ENCODE measurements around the gene LFNG.

The LFNG gene, protein sequence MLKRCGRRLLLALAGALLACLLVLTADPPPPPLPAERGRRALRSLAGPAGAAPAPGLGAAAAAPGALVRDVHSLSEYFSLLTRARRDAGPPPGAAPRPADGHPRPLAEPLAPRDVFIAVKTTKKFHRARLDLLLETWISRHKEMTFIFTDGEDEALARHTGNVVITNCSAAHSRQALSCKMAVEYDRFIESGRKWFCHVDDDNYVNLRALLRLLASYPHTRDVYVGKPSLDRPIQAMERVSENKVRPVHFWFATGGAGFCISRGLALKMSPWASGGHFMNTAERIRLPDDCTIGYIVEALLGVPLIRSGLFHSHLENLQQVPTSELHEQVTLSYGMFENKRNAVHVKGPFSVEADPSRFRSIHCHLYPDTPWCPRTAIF

DNA sequence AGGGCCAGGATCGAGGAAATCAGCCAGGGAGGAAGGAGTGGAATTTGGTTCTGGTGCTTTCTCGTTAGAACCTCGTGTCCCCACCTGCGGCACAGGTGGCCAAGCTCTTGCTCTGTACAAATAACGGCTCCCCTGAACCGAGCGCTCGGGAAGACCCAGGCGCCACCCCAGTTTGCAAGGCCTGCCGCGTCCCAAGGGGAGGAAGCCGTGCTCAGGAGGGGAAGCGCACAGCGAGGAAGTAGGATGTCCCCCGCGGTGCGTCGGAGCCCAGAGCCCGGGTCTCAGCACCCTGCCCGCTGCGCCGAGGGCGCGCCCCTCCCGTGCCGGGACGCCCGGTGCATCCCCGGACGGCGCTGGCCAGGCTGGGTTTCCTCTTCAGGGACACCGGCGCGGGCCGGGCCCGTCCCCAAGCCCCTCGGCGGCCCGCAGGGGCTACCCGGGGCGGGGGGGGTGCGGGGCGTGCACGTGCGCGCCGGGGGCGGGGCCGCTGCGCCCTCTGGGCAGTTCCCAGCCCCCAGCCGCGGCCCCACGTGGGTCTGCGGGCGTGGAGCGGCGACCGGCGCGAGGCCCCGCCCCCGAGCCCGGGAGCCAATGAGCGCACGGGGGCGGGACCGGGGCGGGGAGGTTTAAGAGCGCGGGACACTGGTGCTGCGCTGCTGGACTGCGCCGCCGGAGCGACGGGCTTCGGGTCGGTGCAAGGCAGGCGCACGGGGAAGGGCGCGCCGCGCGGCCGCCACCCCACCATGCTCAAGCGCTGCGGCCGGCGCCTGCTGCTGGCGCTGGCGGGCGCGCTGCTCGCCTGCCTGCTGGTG lies at the start of gene LFNG:
LFNG (plus strand) TSS at position 656 of the 812 bp plus-strand sequence; CDS start at position 744, 88 bp downstream.
- DNase-seq (ENCODE audit: low spot score): peak; percentile 87

DNA sequence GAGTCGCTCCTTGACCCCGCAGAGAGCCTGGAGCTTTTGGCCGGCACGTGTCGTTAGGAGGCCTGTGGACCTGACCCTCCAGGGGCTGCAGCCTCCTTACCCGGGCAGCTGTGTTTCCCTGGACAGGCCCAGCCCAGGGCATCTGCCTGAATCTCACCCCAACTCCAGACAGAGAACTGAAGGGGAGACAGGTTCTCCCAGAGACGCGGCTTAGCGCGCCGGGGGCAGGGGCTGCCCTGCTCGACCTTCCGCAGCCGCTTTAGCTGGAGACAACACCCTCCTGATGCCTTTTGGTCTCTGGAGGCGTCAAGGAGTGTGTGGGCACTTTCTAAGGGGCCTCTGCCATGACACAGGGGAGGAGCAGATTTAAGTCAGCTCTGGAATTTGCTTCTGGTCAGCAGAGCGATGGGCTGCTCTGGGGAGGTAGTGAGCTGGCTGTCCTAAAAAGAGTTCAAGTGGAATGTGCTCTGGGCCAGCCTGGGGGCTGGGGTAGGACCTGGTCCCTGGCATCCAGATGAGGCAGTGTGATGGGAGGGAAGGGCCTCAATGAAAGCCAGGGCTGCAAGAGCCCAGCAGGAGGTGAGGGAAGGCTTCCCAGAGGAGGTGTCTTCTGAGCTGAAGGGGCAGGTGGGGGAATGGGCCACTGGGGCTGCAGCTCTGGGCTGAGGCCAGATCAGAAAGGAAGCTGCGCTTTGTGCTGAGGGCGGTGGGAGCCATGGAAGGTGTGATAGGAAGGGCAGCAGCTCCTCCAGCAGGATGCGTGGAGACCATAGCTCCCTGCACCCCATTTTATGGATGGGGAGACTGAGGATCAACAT lies 49.2 kb upstream of the LFNG start:
- DNase-seq (ENCODE audit: low spot score): no peak

DNA sequence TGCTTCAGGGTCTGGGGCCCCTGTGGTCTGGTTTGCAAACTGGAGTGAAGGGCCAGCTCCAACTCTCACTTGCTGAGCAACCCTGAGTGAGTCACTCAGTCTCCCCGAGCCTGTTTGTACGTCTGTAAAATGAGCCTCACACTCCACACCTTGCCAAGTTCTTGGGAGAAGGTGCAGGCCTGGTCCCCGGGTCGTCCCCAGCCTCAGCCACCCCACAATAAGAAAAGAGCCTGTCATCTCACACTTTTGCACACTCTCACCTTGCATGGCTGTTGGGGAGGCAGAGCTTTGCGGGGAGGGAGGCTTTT lies 48.6 kb upstream of the LFNG start:
- no peak for DNase-seq (ENCODE audit: low spot score)

DNA sequence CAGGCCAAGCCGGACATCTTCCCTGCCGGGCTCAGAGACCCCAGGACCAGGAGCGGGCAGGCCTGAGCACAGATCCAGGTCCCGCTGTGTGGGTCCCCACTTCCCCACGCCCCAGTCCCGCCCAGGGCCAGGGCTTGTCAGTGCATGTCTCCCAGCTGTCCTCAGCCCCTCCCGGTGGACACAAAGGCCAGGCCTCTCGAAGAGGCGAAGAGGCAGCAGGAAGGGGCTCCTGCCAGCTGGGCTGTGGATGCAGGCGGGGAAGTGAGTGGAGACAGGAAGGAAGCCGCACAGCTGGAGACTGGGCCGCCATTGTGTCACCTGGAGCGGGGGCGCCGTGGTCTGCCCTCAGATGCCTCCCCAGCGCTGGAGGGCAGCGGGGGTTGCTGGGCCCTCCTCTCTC lies 48.2 kb upstream of the LFNG start:
- DNase-seq (ENCODE audit: low spot score): no peak

DNA sequence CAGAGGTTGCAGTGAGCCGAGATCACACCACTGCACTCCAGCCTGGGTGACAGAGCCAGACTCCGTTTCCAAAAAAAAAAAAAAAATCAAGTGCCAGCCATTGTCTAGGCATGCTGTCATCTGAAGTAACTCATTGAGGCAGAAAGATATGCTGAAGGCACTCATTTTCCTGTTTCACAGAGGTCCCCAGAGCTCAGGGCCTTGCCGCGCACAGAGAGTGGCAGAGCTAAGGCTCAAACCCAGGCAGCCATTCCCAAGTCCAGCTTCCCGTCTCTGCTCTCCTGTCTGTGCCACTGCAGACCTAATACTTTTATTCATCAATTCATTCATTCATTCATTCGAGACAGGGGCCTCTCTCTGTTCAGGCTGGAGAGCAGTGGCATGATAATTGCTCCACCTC lies 46.8 kb upstream of the LFNG start:
- no peak for DNase-seq (ENCODE audit: low spot score)

DNA sequence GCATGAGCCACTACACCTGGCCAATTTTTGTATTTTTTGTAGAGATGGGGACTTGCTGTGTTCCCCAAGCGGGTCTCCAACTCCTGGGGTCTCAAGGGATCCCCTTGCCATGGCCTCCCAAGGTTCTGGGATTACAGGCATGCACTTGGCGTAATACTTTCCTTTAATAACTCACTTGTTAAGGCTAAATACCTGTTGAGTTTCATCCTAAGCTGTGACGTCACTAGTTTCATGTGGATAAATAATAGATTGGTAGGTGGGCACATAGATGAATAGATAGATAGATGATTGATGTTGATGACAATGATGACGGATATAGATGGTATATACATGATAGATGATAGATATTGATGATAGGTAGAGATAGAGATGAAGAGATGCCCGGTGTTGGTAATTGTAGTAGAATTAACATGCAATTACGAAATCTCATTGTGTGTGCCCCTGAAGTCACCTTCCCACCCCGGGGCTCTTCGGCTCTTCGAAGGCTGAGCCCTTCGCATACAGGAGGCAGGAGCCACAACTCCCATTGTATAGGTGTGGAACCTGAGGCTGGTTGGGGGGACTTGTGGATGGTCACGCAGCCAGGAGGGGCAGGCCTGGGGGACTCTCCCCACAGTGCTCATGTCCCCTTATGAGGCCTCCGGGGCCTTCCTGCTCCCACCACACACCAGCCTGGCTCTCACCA lies 45.9 kb upstream of the LFNG start:
- no peak for DNase-seq (ENCODE audit: low spot score)

DNA sequence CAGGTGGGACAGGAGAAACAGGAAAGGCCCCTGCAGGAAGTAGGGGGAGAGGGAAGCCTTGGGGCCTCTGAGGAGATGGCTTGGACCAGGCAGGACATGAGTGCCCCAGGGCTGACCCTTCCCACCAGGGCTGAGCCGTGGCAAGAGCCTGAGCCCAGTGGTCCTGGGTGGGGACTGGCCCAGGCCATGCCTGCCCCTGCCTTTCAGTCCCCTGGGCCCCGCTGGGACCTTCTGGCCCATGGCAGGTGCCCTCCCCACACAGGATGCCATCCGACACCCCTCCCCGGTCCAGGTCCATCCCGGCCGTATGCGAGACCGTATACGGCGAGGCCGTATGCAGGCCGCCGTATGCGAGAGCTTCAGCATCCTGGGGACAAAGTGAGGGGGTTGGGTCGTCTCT lies 45.4 kb upstream of the LFNG start:
- DNase-seq (ENCODE audit: low spot score): no peak

DNA sequence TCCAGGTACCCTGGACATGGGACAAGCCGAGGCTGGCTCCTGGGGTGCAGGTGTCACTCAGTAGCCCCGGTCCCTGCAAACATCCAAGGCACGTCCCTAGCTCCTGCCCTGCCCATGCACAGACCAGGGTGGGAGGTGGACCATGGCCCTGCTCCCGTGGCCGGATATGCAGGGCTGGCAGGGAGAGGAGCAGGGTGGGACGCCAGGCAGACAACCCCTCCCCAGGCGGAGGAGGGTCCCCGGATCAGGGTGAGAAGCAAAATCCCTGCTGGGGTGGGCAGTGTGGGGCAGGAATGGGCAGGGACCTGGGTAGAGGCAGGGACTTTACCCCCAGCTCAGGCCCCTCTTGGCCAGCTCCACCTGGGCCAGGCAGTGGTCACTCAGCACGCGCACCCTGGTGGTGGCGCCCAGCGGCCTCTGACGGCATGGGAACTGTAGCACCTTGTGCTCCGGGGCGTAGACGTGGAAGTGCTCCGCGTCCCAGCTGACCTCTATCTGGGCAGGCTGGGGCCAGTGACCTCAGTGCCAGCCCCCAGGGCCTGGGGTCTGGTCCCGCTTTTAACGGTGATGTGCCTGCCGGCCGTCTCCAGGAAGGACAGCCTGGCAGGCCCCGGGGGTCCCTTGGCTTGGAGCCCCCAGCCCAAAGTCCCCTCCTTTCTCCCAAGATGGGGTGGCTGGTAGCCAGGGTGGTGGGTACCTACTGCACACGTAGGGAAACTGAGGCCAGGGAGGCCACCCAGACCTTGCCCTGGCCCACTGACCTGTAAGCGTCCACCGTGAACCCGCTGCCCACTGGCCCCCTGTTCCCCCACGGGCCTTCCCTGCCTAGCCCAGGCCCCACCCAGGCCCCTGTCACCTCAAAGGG lies 44.5 kb upstream of the LFNG start:
- no peak for DNase-seq (ENCODE audit: low spot score)

DNA sequence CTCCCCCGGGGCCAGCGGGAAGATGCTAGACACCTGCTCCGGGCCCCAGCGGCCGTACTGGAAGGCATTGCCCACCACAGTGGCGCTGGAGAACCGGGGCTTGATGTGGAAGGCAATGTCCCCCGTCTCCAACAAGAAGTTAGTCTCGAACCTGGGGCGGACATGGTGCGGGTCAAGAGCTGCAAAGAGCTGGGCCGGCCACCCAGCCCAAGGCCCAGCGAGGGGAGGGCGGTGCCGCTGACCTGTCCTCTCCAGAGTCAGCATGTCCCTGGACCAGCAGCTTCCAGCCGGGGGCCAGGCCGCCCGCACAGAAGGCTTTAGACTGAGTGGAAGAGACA lies 43.9 kb upstream of the LFNG start:
- DNase-seq (ENCODE audit: low spot score): no peak

DNA sequence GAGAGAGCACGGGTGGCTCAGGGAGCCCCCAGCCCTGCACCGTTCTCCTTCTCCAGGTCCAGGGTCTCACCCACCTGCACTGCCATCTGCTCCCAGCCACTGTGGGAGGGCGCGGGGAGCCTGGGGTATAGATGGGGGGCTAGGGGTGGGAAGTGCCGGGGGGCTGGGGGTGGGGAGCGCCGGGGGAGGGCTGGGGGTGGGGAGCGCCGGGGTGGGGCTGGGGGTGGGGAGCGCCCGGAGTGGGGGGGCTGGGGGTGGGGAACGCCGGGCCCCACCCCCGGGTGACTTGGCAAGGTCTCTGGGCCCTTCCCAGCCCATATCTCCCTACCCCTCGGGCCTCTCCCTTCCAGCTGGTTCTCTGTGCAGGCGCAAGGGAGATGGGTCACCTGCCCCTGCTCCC lies 43.3 kb upstream of the LFNG start, which contains the start of gene GRIFIN:
GRIFIN (minus strand) TSS at position 101 of the 400 bp plus-strand sequence; CDS start at position 86, 15 bp downstream.
- no peak for DNase-seq (ENCODE audit: low spot score)

DNA sequence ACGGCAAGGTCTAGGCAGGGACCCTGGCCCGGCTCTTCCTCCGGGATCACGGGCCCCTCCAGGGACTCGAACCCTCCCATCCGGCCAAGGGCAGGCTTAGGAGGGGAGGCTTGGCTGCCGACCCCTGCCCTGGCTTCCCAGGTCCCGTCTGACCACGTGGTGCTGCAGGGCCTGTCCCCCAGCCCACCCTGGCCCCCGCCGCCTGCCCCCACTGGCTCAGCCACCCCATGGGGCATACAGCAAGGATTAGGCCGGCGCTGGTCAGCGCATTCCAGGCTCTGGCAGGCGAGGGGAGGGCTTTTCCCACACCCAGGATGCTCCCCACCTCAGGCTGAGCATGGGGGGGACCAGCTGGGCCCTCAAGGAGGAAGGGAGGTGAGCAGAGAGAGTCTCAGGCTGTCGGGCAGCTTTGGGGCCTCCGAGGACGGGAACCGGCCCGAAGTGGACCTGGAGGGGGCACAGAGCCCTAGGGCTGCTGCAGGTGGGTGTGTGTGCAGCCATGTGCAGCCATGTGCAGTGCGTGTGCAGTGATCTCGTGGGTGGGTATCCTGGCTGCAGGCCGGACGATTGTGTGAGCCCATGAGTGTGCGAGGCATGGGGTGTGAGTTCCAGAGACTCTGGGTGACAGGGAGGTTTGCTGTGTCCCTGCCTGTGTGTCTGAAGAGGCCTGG lies 42.7 kb upstream of the LFNG start:
- DNase-seq (ENCODE audit: low spot score): no peak

DNA sequence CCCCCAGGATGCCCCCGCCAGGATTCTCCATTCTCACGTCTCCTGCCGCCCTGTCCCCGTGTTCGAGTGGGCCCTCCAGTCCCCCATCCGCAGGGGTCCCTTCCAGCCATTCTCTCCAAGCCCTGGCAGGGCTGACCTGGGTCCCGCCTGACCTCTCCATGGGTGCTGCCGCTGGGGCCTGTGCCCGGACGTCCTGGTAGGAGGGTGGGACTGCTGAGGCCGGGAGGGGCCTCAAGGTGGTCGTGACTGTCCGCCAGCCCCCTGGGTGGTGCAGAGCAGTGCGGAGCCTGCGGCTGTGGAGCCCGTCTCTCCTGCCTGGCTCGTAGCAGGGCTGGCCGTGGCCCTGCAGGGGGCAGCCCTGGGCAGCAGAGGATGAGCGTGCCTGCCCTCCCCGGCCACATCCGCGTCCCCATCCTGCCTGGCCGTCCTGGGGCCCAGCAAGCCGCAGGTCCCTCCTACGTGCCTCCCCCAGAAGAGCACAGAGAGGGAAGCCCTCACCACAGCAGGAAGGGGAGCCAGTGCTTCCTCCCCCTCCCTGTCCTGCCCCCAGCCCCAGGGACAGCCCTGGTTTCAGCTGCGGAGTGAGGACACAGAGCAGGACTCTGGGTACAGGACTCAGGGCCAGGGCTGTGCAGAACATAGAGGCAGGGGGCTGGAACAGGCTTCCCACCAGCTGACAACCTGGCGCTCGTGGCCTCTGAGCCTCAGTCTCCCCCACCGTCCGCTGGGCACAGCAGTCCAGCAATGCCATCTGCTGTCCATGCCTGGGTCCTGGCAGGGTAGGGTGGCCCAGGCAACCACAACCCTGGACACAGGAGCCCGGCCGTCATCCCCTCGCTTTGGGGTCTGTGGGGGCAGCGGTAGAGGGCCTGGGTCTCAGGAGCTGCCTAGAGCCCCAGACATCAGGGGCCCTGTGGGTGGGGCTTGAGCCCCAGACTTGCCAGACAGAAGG lies 41.9 kb upstream of the LFNG start:
- DNase-seq (ENCODE audit: low spot score): peak; percentile 64

DNA sequence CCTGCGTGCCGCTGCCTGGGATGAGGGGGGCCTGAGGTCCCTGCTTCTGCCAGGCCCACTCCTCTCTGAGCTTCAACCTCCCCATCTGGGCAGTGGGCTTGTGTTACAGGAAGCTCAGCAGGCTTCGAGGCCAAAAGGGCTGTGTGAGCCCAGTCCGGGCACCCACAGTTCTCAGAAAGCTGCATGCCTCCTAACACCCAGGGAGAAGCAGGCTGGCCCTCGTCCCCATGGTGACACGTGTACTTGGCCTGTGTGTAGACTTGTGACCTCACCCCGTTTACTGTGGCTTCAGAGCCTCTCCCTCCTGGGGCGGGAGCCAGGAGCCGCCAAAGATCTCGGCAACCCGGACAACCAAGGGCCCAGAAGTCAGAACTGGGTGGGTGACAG lies 41.2 kb upstream of the LFNG start:
- no peak for DNase-seq (ENCODE audit: low spot score)

DNA sequence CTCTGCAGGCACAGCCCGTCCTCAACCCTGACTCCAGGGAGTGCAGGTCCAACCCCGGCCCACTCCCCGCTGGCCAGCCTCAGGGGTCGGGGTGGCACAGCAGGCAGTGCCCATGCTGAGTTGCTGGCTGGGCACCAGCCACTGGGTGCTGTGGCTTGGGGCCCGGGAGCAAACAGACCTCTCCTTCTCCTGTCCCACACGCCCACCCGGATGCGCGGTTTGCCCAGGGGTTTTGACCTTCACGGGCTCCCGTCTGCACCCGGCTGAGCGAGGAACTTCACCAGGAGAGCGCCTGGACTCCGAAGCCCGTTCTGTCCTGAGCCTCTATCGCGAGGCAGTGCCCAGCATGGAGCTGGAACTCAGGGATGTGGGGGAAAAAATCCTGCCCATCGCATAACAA lies 40.8 kb upstream of the LFNG start:
- DNase-seq (ENCODE audit: low spot score): no peak

DNA sequence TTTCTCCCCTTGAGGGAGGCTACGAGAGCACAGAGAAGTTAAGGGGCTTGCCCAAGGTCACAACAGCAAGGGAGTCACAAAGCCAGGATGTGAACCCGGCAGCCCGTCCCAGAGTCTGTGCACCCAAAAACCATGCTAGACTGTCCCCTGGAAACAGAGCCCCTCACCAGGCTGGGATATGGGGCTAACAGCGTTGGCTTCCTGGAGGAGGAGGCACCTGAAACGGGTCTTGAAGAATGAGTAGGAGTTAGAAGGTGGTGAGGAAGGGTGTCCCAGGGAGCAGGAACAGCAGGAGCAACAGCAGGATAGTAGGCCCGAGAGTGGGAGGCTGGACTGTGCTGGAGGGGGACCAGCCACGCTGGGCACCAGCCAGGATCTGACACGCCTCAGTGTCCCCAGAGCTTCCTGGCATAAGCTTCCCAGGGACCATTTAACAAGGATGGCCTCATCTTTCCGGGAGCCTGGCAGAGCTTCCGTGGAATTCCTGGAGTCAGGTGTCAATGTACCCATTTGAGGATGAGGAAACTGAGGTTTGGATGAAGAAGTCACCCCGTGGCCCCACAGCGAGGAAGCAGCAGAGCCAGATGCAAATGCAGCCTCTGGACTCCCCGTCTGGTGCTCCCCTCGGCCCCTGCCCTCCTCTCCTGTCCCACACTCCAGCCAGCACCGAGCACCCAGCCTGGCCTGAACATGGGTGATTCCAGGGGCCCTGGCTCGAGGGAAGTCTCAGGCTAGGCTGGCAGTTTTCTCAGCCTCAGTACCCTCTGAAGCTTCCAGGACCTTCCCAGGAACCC lies 40.1 kb upstream of the LFNG start:
- DNase-seq (ENCODE audit: low spot score): no peak

DNA sequence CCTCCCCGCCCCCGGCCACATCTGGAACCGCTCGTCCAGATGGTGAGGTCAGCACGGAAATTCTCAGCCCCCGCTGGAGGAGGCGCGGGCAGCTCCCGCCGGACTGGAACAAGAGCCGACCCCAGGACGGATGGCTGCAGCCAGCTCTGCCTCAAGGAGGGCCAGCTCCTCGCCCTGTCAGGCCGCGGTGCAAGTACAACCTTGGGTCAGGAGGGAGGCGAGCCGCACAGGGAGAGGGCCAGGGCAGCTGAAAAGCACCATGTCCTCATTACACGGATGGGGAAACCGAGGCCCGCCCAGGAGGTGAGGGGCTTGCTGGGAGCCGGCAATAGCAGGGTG lies 39.5 kb upstream of the LFNG start:
- DNase-seq (ENCODE audit: low spot score): no peak

DNA sequence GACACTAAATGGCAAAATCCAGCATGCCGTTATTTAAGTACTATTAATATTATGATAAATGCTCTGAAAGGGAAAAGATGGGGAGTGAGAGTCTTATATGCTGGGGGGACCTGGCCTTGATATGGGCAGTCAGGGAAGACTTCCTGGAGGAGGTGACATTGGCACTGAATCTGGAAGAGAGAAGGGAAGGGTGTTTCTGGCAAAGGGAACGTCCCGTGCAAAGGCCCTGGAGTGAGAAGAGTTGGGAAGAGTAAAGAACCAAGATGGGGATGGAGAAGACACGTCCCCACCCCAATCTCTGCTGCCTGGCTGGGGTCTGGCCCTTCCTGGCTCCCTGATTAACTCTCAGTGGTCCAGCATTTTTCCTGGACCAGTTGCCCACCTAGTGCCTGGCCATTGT lies 38.4 kb upstream of the LFNG start:
- DNase-seq (ENCODE audit: low spot score): no peak

DNA sequence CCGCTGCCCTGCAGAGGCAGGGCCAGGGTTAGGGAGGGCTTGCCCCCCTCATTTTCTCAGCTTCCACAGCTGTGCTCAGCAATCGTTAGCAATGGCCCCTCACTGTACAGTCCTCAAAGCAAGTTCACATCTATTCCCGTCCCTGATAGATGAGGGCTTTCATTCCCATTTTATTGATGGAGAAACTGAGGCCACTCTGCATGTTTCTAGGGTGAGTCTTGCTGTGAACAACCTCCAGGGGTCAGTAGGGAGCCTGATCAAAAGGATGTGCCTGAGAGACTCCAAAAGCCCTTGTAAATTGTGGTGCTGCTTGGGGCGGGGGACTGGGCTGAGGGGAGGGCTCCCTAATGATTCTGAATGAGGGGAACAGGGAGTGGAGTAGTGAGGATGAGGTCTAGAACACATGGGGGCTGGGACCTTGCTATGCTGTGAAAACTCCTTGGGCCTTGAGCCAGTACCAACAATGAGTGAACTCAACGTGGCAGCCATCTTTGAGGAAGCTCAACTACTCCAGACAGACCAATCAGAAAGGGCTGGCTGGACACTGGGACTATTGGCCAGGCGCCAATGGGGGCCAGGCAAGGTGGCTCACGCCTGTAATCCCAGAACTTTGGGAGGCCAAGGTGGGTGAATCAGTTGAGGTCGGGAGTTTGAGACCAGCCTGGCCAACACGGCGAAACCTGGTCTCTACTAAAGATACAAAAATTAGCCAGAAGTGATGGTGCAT lies 36.7 kb upstream of the LFNG start:
- DNase-seq (ENCODE audit: low spot score): no peak

Data from CD4-positive, alpha-beta T cell treated with Interleukin-15 for 4 hours (primary cell).